Mesenchymal stem cell (in vitro differentiated cells and primary cell): ENCODE results near the gene SLC4A11.

Experiments
- DNase-seq: peaks from one replicate; pipeline ENCODE4 v3.0.0-alpha.2; 2013
- H2AFZ ChIP-seq: one replicate; pipeline ENCODE4 v1.6.1; 2013; ENCODE audit warnings: low read depth, mild to moderate bottlenecking, control low read depth, inconsistent platforms, low read length, moderate library complexity
- H2AK5ac ChIP-seq: 2 replicates; pipeline ENCODE4 v1.6.1; 2013; ENCODE audit warnings: low read length, moderate library complexity, mild to moderate bottlenecking, inconsistent platforms; ENCODE audit not compliant: severe bottlenecking
- H2BK120ac ChIP-seq: one replicate; pipeline ENCODE4 v1.6.1; 2013; ENCODE audit warnings: low read depth, mild to moderate bottlenecking, inconsistent platforms, low read length, moderate library complexity
- H2BK12ac ChIP-seq, 2 experiments: one replicate each; pipeline ENCODE4 v1.6.1; 2013; ENCODE audit warnings: inconsistent platforms in 2 of 2, low read length in 2 of 2, mild to moderate bottlenecking in 2 of 2, moderate library complexity in 2 of 2, control low read depth in 1 of 2
- H2BK15ac ChIP-seq: one replicate; pipeline ENCODE4 v1.6.1; 2013; ENCODE audit warnings: mild to moderate bottlenecking, low read depth, inconsistent platforms; ENCODE audit not compliant: poor library complexity, severe bottlenecking
- H2BK5ac ChIP-seq: 2 replicates; pipeline ENCODE4 v1.6.1; 2013; ENCODE audit warnings: low read depth, mild to moderate bottlenecking, low read length, control low read depth, inconsistent platforms; ENCODE audit not compliant: poor library complexity, severe bottlenecking
- H3K14ac ChIP-seq, 2 experiments: one replicate each; pipeline ENCODE4 v1.6.1; 2013; ENCODE audit warnings: inconsistent platforms in 2 of 2, low read length in 2 of 2, control low read depth in 1 of 2, mild to moderate bottlenecking in 1 of 2, moderate library complexity in 1 of 2
- H3K18ac ChIP-seq, 2 experiments: one replicate each; pipeline ENCODE4 v1.6.1; 2013; ENCODE audit warnings: inconsistent platforms in 2 of 2, low read length in 2 of 2, control low read depth in 1 of 2, low read depth in 1 of 2, mild to moderate bottlenecking in 1 of 2
- H3K23ac ChIP-seq, 2 experiments: one replicate each; pipeline ENCODE4 v1.6.1; 2013; ENCODE audit warnings: inconsistent platforms in 2 of 2, low read length in 2 of 2, mild to moderate bottlenecking in 2 of 2, moderate library complexity in 2 of 2, control low read depth in 1 of 2
- H3K27ac ChIP-seq: 2 replicates; pipeline ENCODE4 v1.5.1; 2013; ENCODE audit warnings: mild to moderate bottlenecking, moderate library complexity, low read length, control low read depth, inconsistent platforms; ENCODE audit not compliant: poor library complexity, severe bottlenecking
- H3K27me3 ChIP-seq, 2 experiments: 2 replicates each; pipeline versions ENCODE4 v1.6.1 to v1.7.0; 2013; ENCODE audit warnings: low read length in 2 of 2, mild to moderate bottlenecking in 2 of 2, moderate library complexity in 2 of 2, control low read depth in 1 of 2, inconsistent platforms in 1 of 2; ENCODE audit not compliant: control insufficient read depth in 1 of 2, insufficient read depth in 1 of 2
- H3K36me3 ChIP-seq, 2 experiments: 2 replicates each; pipeline versions ENCODE4 v1.6.1 to v1.7.0; 2013; ENCODE audit warnings: low read length in 2 of 2, control low read depth in 1 of 2, inconsistent platforms in 1 of 2, low read depth in 1 of 2, mild to moderate bottlenecking in 1 of 2; ENCODE audit not compliant: insufficient read depth in 2 of 2, control insufficient read depth in 1 of 2
- H3K4ac ChIP-seq, 2 experiments: one replicate each; pipeline ENCODE4 v1.6.1; 2013; ENCODE audit warnings: inconsistent platforms in 2 of 2, low read length in 2 of 2, mild to moderate bottlenecking in 2 of 2, moderate library complexity in 2 of 2, control low read depth in 1 of 2, low read depth in 1 of 2
- H3K4me1 ChIP-seq: 2 replicates; pipeline ENCODE4 v1.6.1; 2013; ENCODE audit warnings: low read depth, low read length, control low read depth; ENCODE audit not compliant: control insufficient read depth, insufficient read depth
- H3K4me2 ChIP-seq: 2 replicates; pipeline ENCODE4 v1.6.1; 2013; ENCODE audit warnings: low read length, mild to moderate bottlenecking, inconsistent platforms; ENCODE audit not compliant: poor library complexity, severe bottlenecking
- H3K4me3 ChIP-seq, 2 experiments: 2 replicates each; pipeline versions ENCODE4 v1.5.1 to v1.7.0; 2013; ENCODE audit warnings: low read length in 2 of 2, mild to moderate bottlenecking in 2 of 2, control low read depth in 1 of 2, low read depth in 1 of 2; ENCODE audit not compliant: insufficient read depth in 1 of 2
- H3K79me1 ChIP-seq: replicated peaks from 2 replicates; pipeline ENCODE4 v1.6.1; 2013; ENCODE audit warnings: mild to moderate bottlenecking, control low read depth, low read length, inconsistent platforms; ENCODE audit not compliant: poor library complexity, severe bottlenecking
- H3K9ac ChIP-seq: 2 replicates; pipeline ENCODE4 v1.7.0; 2013; ENCODE audit warnings: mild to moderate bottlenecking, low read length, moderate library complexity
- H3K9me3 ChIP-seq: 2 replicates; pipeline ENCODE4 v1.7.0; 2013; ENCODE audit warnings: mild to moderate bottlenecking, low read length; ENCODE audit not compliant: control insufficient read depth
- H4K8ac ChIP-seq: one replicate; pipeline ENCODE4 v1.6.1; 2013; ENCODE audit warnings: inconsistent platforms, mild to moderate bottlenecking, low read length, moderate library complexity
- H4K91ac ChIP-seq: one replicate; pipeline ENCODE4 v1.6.1; 2013; ENCODE audit warnings: mild to moderate bottlenecking, low read length, inconsistent platforms
- WGBS: methylation state at CpG from one replicate; pipeline ENCODE4 v1.1.7; 2013; ENCODE audit warnings: mixed read lengths; 5-methylcytosine and 5-hydroxymethylcytosine counted together

SLC4A11 gene

DNA sequence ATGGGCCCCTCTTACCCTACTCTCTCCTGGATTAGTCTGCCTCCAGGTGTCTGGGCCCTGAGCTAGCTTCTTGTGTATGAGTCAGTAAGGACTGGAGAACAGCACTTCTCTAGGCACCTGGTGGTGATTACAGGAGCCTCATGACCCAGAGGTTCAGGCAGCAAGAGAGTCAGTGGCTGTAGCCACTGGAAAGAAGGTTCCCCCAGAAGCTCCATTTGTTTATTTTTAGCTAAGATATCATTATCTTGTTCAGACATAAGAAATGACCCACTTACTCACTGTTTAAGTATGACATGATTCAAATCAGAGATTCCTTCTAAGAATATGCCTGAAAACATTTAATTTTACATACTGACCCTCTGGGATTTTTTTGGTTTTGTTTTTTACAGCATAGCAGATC, 23.6 kb upstream of the SLC4A11 start:
- H3K79me1 ChIP-seq: no peaks in the 10 kb centered on the region
- no peak overlapping the region for H2BK12ac ChIP-seq
- H3K4me1 ChIP-seq: no peaks in the 10 kb centered on the region
- no peak overlapping the region for H3K27ac ChIP-seq
- H3K9ac ChIP-seq: no peak overlapping the region
- no peak overlapping the region for H4K8ac ChIP-seq
- H4K91ac ChIP-seq: no peak overlapping the region
- H2BK120ac ChIP-seq: no peak overlapping the region
- H2AFZ ChIP-seq: no peak overlapping the region
- no peak overlapping the region for H3K4me3 ChIP-seq
- H2BK5ac ChIP-seq: no peak overlapping the region
- DNase-seq: peak; percentile 8
- no peak overlapping the region for H3K23ac ChIP-seq
- H3K4me2 ChIP-seq: no peak overlapping the region
- no peak overlapping the region for H2AK5ac ChIP-seq
- no peaks in the 10 kb centered on the region for H3K9me3 ChIP-seq
- no peak overlapping the region for H3K4ac ChIP-seq
- H3K27me3 ChIP-seq: no peaks in the 10 kb centered on the region
- H3K18ac ChIP-seq: no peak overlapping the region
- H3K36me3 ChIP-seq: peaks cover 50 to 62% of the 10 kb centered on the region in 2 experiments
- H2BK15ac ChIP-seq: no peak overlapping the region
- no peak overlapping the region for H3K14ac ChIP-seq

DNA sequence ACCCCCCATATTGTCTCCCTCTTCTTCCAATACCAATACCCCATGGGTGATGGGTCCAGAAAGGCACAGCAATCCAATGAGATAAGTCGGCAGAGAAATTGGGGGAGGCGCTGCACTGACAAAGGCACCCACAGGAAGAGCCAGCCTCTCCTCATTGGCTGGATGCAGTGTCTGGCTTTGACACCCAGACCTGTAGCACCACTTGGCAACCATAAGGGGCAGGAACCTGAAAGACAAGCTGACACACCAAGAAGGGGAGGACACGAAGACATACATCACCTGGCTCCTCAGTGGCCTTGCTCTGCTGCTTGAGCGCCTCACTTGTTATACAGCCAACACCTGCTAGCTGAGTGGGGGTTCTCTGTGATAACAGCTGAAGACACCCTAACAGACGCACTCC, 19.4 kb upstream of the SLC4A11 start:
- no peak overlapping the region for H2BK5ac ChIP-seq
- H4K91ac ChIP-seq: no peak overlapping the region
- H3K79me1 ChIP-seq: no peaks in the 10 kb centered on the region
- H3K4me3 ChIP-seq: no peak overlapping the region
- H3K27me3 ChIP-seq: no peaks in the 10 kb centered on the region
- H3K9ac ChIP-seq: no peak overlapping the region
- H3K4me1 ChIP-seq: no peaks in the 10 kb centered on the region
- H2AK5ac ChIP-seq: no peak overlapping the region
- no peak overlapping the region for H2BK120ac ChIP-seq
- no peak overlapping the region for H3K18ac ChIP-seq
- H3K9me3 ChIP-seq: no peaks in the 10 kb centered on the region
- no peak overlapping the region for H4K8ac ChIP-seq
- WGBS: 98% methylated on average over 5 of the region's 5 CpGs
- no peak overlapping the region for H3K4me2 ChIP-seq
- DNase-seq: no peak
- no peak overlapping the region for H2AFZ ChIP-seq
- peaks cover 61 to 70% of the 10 kb centered on the region in 2 experiments for H3K36me3 ChIP-seq
- H3K27ac ChIP-seq: no peak overlapping the region
- H3K23ac ChIP-seq: no peak overlapping the region
- H2BK12ac ChIP-seq: no peak overlapping the region
- H3K14ac ChIP-seq: no peak overlapping the region
- no peak overlapping the region for H3K4ac ChIP-seq
- H2BK15ac ChIP-seq: no peak overlapping the region

DNA sequence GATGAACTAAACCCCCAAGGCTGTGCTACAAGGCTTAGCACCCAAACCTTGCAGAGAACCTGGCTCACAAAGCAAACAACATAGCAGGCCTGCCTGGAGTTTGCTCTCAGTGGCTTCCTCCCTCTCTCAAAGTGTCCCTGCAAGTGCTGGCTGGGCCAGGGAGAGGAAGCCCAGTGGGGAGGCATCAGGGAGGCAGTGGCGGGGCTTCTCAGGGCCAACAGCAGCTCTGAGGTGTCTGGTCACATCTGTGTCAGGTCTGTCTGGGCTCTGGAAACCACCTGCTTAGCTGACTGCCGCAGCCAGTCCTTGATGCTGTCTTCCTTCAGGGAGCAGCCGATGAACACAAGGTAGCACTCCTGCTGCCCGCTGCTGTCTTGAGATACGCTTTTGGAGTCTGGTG, 16.7 kb upstream of the SLC4A11 start:
- no peaks in the 10 kb centered on the region for H3K9me3 ChIP-seq
- no peak overlapping the region for H4K91ac ChIP-seq
- peaks cover 74 to 82% of the 10 kb centered on the region in 2 experiments for H3K36me3 ChIP-seq
- H2BK5ac ChIP-seq: no peak overlapping the region
- H3K4me2 ChIP-seq: no peak overlapping the region
- no peak overlapping the region for H3K14ac ChIP-seq
- H2BK120ac ChIP-seq: no peak overlapping the region
- no peak overlapping the region for H2BK12ac ChIP-seq
- 98% methylated on average over 5 of the region's 5 CpGs for WGBS
- H2BK15ac ChIP-seq: no peak overlapping the region
- H3K4me1 ChIP-seq: no peaks in the 10 kb centered on the region
- no peak overlapping the region for H2AFZ ChIP-seq
- no peaks in the 10 kb centered on the region for H3K27me3 ChIP-seq
- H3K4ac ChIP-seq: no peak overlapping the region
- H3K9ac ChIP-seq: no peak overlapping the region
- H3K27ac ChIP-seq: no peak overlapping the region
- H2AK5ac ChIP-seq: no peak overlapping the region
- H3K23ac ChIP-seq: no peak overlapping the region
- no peak overlapping the region for H3K4me3 ChIP-seq
- H3K79me1 ChIP-seq: no peaks in the 10 kb centered on the region
- no peak overlapping the region for H3K18ac ChIP-seq
- no peak overlapping the region for H4K8ac ChIP-seq
- DNase-seq: no peak

GRCh38 chr20:3251806-3252205, 12.8 kb upstream of the SLC4A11 start:
- H3K23ac ChIP-seq: peak overlapping the region in 1 of 2 experiments; percentile 25
- WGBS: 92% methylated on average over 8 of the region's 8 CpGs
- H3K27me3 ChIP-seq: peaks cover 29 to 32% of the 10 kb centered on the region in 2 experiments

More at GRCh38 chr20:3251806-3252205, 12.8 kb upstream of the SLC4A11 start:
- H3K27ac ChIP-seq: no peak overlapping the region
- H3K18ac ChIP-seq: no peak overlapping the region
- H2AK5ac ChIP-seq: no peak overlapping the region
- no peak overlapping the region for H3K4ac ChIP-seq
- H3K9me3 ChIP-seq: no peaks in the 10 kb centered on the region
- H3K79me1 ChIP-seq: no peaks in the 10 kb centered on the region
- no peak overlapping the region for H2BK5ac ChIP-seq
- H2AFZ ChIP-seq: no peak overlapping the region
- no peak overlapping the region for H2BK12ac ChIP-seq
- DNase-seq: no peak
- no peak overlapping the region for H2BK15ac ChIP-seq
- H4K91ac ChIP-seq: no peak overlapping the region
- H3K4me3 ChIP-seq: no peak overlapping the region
- H4K8ac ChIP-seq: no peak overlapping the region
- H2BK120ac ChIP-seq: no peak overlapping the region
- no peak overlapping the region for H3K14ac ChIP-seq
- peaks cover 10% of the 10 kb centered on the region for H3K4me1 ChIP-seq
- peaks cover 54 to 66% of the 10 kb centered on the region in 2 experiments for H3K36me3 ChIP-seq
- no peak overlapping the region for H3K9ac ChIP-seq
- no peak overlapping the region for H3K4me2 ChIP-seq
